ENCODE data around the gene KCNC1.

The KCNC1 gene

DNA sequence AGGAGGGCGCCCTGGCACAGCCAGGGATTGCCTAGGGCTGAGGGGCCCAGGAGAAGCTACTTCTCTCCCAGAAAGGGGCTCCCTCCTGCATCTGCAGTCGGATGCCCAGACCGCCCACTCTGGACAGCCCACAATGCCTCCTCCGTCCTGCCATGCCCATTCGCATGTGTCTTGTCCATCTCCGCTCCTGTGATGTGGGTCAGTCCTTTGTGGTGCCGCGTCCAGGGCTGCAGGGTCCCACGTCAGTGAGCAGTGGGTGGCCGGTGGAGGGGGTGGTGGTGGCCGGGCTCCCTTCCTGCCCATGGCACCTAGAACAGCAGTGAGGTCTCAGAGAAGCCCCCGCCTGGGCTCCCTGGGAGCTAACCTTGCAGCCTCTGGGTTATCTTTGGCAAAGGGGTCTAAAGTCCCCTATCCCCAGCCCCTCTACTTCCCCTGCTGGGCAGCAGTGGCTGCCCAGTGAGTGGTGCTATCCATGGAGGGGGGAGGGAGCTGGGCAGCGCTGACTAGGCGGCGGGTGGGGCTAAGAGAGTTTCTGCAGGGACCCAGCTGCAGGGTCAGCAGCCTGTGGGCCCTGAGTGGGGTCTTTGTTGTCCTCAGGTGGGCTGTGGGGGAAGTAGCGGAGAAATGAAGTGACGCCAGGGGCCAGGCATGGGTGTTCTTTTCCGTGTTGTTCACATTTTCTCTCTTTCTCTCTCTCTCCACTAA, 41.1 kb downstream of the KCNC1 start:
- no peak for DNase-seq

DNA sequence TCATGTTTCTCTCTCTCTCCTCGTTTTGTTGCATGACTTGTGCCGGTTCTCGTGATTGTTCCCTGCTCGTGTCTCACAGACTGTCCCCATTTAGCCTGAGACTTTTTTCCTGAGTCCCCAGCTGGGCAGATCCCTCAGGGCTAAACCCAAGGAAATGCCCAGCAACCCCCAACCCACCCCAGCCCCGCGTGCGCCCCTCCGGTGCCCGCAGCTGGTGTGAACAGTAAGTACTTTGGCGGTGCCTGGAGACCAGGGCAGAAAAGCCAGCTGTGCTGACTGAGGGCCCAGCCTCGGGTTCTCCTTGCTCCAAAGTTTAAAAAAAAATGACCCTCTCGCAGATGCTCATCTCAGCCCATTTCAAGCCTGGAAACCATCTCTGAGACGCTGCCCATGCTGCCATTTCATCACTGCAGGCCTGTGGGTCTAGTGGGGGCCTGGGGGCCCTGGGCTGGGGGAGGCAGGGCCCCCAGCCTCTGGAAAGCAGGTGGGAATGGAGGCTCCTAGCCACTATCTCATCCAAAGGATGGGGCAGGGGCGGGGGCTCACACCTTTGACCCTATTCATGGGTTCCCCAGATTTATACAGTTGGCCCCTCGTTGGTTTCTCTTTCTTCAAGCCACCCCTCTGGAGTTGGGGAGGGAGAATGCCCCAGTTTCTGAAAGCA, 41.8 kb downstream of the KCNC1 start:
- DNase-seq = no peak

DNA sequence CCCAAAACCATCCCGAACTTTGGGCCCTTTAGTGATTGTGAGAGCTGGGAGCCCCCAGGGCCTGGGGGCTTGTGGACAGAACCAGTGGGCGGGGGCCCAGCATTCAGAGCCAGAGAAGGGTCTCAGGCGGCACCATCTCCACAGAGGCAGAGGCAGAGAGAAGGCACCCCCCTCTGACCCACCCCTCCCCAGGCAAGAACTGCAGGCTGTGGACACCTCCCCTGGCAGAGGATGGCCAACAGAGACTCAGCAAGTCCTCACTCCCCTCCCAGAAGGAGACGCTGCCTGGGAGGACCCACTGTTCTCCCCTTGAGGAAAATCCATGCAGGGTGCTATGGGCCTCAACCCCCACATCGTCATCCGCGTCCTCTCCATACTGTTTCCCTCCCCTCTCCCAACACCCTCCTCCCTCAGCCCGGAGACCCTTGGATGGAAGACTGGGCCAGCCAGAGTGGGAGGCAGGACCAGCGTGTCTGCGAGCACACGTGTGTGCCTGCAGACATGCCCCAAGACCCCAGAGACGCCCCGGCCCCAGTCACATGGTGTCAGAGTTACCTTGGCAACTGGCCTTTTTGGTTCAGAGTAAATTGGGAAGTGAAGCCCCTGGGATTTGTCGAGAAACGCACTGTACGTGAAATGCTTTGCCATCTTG, 42.6 kb downstream of the KCNC1 start:
- DNase-seq = no peak

DNA sequence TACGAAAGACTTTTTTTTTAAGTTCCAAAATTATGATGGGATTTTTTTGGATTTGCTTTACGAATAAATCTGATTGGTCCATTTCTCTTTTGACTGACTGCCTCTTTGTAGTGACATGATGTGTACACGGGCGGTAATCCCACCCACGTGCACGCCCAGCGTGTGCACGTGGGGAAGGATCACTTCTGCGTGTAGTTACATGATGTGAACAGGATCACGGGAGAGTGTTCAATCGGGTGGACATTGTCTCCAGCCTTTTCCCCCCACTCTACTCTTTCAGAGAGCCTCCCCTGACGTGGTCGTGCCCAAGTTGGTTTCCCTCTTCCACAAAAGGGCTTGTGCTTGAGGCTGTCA, 43.1 kb downstream of the KCNC1 start:
- no peak for DNase-seq

DNA sequence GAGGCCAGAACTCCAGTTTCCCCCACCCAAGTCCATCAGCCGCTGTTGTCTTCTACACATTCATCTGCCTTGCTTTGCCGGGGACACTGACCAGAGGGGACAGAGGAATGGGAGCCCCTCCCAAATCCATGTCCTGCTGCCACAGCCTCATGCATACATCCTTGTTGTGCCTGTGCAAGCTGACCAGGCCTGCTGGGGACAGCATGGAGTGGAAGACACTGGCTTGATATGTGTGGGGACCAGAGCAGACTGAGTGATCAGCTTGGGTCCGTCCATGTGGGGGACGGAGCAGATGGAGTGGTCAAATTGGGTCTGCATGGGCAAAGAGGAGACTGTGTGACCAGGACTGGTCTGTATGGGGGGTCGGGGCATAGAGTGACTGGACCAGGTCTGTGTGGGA, 43.8 kb downstream of the KCNC1 start:
- no peak for DNase-seq

DNA sequence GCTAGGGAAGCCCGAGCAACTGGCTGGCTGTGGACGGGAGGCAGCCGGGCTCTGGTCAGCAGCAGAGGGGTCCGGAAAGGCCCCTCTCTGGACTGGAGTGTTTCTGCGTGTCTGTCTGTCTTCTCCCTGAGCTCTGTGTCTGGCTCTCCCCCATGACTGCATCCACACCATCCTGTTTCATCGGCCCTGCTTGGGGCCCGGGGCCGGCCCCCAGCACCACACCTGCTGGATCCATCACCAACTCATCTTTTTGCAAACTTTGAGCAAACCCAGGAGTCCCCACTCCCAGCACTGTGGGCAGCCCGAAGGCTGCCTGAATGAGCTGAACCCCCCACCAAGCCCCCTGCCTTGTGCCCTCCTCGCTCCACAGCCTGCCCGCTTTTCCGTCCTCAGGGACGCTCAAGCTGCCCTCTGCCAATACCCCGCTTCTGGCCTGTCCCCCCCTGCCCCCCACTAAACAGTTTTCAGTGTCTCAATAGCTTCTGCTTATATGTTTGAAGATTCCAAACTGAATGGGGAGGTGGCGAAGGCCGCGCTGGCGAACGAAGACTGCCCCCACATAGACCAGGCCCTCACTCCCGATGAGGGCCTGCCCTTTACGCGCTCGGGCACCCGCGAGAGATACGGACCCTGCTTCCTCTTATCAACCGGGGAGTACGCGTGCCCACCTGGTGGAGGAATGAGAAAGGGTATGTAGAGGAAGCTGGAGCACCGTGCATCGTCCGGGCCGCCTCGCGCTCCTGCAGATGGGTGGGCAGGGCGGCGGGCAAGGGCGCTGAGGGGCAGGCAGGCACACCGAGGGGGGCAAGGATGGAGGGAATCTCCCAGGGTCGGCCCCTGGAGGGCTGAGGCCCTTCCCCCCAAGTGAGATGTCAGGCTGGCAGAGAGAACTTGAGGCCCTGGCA, 44.6 kb downstream of the KCNC1 start:
- DNase-seq = no peak

DNA sequence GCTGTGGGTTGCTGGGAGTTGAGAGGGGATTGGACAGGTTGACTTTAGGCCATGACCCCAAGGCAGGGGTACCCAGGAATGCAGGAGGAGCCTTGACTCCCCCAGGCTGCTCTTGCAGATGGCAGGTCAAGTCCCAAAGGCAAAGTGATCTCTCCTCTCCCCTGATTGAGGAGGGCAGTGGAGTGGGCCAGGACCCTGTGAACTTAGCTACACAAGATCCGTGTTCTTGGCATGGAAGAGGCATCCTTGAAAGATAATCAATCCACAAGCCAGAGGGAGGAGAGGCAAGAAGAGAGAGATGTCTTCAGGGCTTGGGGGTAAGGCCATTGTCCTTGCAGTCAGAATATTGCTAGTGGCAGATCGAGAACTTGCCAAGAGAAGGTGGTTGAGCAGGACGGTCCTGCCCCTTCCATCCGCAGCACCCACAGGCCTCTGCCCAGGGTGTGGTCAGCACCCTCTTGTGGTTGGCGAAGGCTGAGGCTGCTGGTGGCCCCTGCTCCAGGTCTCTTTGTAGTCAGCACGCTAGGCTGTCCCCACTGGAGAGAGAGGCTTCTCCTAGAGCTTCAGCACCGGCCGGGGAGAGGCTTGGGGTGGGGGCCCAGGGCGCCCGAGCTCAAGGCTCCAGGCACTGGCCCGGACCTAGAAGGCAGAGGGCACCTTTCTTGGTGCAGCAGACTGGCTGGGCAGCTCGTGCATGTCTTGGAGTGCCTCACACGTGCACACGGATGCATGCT, 45.4 kb downstream of the KCNC1 start:
- DNase-seq = no peak

DNA sequence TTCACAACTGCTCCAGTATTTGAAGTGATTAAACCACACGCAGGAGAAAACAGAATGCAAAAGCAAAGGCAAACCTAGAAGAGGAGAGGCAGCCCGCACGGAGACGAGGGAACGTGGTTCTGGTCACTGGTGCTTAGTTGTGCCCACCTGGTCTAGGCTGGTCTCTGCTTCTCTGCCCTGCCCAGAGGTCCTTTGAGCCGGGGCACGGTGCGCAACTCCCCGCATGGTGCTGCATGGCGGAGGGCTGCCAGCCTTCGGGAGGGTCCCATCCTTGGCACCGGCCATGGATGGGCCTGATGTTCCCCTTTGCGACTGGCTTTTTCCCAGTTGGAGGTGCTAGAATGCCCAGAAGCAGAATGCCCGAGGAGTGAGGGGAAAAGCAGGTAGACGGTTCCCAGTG, 46.1 kb downstream of the KCNC1 start:
- DNase-seq = no peak

DNA sequence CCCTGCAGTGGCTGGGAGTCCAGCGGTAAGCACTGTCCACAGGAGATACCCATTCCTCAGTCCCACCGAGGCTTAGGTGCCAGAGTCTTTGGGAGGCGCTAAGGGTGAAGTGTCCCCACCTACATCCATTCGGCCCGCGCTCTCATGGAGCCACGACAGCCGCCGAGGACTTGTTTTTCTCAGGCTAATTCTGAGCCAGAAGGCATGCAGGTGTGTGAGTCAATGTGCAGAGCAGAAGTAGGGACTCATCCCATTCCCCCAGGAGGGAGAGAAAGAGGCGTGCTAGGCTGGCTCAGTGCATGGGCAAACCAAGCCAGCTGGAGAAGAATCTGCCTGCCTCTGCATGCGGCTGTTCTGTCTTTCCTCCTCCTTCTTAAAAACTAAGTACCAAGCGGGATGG, 46.6 kb downstream of the KCNC1 start:
- DNase-seq = no peak

DNA sequence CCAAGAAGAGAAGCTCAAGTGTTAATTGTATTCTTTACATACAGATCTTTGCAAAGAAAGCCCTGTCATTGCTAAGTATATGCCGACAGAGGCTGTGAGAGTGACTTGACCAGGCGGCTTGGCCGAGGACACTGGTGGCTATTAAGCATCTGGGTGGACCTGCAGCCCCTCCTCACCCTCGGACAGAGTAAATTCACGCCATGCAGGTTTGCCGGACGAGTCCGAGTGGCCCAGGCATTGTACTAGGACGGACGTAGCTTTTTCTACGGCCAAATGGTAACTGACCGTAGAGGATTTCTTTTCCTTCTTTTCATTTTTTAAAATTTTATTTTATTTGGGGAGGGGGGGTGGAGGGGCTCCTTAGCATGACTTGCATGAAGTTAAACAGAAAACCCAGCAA, 47.0 kb downstream of the KCNC1 start:
- DNase-seq = no peak

DNA sequence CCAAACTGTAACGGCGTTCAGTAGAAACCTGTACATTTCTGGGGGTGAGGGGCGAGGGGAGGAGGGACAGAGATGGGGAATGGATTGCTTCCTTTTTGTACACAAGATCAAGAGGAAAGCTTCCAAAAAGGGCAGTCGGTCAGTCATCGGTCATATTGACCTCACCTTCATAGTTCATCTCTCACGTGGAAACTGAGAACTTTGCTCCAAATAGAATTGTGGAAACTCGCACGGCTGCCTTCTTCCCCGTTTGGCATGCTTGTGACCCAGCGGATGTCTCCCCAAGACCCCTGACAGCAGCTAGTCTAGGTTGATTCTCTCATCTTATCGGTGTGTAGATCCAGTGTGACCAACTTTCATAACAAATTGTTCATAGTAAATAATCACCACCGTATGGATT, 47.6 kb downstream of the KCNC1 start:
- DNase-seq = no peak

DNA sequence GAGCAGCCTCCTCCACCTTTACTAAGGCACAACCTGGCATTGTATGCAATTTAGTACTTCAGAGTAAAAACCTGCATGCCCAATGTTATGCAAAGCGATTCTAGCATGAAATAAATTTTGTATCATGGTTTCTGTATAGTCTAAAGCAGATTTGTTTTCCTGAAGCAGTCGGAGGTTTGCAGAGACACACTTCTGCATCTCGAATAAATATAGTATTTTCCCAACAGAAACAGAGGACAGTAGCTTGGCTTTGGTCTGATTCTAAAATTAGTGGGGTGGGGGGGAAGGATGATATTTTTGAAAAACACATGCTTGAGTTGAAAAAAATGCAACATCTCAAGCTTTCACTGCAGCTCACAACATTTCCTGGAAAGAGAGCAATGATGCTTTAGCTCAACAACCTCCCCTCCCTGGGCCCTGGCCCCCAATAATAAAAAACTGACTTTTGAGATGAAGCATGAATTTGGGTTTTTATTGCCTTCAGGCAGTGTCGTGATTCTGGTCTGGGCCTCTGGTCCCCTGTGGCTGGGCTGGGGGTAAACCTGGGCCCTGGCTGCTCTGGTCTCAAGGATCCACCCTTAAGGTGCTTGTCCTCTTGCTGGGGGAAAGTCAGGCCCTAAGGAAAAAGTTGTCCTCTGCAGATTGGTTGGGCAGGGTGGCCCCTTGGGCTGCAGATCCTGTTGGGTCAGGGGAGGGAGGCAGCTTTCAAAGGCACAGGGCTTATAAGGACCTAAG, 48.2 kb downstream of the KCNC1 start:
- no peak for DNase-seq

DNA sequence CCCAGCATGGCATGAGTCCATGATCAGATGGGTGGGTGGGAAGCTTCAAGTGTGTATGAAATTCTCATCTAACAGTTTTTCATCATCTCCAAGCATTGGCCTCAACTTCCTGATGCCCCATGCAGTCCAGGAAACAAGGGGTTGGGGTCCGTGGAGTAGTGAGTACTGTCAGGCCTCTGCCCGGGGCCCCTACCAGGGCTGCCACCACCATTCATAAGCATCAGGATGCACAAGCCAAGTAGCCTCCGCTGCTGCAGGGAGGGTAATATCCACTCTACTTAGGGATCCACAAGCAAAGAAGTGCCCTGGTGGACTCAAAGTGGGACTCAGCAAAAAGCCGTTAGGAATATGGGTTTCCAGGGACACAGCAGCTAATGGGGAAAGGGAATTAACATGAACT, 49.3 kb downstream of the KCNC1 start:
- no peak for DNase-seq

DNA sequence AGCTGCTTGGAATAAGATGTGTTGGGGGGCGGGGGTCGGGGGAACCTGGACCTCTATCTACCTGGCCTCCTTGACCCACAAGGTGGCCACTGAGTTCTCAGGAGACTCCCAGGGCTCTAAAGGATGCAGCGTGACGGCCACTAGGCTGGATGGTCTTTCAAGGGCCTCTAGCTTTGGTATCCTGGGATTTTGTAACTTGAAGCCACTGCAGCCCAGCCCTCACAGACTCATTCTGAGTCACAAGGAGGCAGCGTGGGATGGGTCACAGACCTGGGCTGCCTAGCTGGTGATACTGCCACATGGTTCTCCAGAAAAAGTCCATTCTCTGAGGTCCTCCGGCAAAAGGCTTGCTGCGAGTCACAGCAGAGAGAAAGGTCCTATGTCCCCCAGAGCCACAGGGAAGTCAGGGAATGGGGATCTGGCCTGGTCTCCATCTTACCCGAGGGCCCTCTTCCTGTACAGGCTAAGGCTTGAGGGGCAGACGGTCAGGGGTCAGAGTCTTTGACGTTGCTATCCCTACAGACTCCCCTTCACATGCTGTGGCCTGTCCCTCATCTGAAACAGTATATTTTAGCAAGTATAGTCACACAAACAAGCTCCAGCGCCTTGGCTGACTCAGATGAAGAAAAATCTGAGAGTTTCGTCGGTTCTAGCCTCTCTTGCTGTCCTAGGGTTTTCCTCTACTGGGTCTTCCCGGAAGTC, 52.4 kb downstream of the KCNC1 start:
- DNase-seq = no peak

DNA sequence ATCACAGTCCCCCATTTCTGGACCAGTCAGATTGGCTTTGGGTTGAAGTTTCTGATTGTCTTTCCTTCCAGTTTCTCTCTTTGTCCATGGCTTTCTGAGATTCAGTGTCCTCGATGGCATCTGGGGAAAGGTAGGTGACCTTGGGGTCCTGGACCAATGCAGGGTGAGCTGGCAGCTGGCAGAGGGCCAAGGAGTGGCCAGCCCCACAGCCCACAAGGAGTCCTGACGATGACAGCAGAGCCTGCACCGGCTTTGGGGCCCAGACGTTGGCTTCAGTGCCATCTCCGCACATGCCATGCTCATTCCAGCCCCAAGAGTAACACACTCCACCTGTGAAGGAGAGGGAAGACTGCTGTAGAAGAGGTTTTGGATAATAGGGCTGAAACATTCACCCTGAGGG, 53.5 kb downstream of the KCNC1 start:
- no peak for DNase-seq

DNA sequence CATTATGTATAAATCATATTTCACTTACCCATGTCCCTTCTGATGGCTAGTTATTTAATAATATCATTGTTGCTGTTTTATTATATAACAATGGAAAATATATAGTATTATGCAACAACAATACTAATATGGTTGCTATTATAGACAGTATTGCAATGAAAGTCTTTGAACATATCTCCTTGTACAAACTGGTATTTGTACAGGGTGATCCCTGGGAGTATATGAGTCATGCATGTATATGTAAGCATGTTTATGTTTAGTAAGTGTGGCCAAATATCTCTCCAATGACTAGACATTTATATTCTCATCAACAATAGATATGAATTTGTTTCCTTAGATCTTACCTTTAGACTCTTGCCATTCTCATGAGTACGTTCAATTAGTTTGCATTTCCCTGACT, 55.9 kb downstream of the KCNC1 start:
- DNase-seq = no peak

DNA sequence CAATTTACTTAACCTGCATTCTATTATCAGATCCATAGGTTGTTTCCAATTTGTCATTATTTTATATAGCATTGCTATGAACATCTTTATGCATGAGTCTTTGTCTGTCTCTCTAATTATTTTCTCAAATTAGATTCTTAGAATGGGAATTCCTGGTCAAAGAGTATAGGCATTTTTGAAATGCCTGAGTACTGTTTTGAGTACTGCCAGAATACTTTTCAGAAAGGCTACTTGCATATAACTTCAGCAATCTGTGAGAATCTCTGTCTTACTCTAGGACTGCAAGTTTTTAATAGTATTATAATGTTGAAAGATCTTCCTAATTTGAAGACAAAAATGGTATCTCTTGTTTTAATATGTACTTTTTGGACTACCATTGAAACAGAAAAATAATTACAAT, 56.6 kb downstream of the KCNC1 start:
- no peak for DNase-seq

DNA sequence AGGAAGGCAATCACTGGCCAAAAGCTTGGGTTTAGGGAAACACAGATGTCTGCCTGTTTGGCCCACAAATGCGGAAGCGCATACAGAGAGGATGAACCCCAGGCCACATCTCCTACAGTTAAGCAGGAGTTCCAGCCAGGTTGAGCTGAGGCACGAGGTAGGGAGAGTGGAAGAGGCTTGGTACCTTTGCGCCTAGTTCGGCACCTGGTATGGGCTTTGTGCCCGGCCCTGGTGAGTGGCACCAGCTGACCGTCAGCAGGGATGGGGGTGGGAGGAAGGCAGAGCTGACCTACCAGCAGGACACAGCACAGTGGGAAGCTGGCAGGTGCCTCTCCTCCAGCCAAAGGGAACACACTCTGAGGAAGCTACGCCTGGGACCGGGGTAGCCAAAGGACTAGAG, 57.6 kb downstream of the KCNC1 start:
- DNase-seq = no peak

DNA sequence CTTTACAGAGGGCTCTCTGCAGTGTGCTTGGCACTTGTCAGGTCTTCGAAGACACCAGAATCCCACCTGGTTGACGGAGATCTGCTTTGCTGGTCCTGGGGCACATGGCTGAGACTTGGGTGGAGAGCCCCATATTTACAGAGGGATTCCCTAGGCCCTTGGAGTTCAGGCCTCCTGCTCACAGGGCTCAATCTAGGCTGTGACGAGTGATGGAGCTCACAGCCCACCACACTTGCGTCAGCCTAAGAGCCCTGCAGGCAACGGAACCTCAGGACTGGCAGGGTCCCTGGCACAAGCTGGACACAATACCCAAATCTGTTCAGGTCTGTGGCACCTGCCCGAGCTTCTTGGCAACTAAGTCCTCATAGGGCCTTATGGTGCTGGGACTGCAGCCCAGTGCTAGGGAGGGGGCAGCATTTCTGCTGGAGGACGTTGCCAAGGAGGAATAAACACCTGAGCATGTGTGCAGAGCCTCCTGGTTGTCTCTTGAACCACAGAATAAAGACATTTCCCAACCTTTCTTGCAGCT, 59.1 kb downstream of the KCNC1 start:
- DNase-seq = no peak

DNA sequence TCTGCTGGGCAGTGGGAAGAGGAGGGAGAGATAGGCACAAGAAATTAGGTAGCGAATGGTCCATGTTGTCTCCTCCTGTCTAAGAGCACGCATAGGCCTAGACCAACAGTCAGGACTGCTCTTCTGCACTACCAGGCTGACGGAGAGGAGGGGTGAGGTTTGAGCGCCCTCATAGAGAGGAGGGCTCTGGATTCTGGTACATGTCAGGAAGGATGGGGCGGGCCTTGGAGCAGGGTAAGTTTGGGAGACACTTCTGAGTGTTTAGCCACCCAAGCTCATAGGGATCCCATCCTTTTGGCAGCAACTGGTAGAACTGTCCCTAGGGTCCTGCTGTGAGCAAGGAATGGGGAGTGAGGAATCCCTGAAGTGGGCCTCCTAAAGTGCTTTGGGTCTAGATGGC, 60.4 kb downstream of the KCNC1 start:
- DNase-seq = no peak

DNA sequence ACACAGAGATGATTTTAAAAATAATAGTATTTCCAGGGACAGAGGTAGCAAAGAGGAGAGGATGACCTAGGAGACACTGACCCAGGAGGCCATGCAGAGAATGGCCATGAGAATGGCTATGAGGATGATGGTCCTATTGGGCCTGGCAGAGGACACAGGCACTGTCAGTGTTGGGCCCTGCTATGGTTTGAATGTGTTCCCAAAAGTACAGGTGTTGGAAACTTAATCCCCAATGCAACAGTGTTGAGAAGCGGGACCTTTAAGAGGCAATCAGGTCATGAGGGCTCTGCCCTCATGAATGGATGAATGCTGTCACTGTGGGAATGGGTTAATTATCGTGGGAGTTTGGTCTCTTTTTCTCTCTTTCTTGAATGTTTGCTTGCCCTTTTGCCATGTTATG, 61.6 kb downstream of the KCNC1 start:
- no peak for DNase-seq

Data from DMS153 (cell line).